Peyer's patch (tissue), 4 donors: Measurements from ENCODE around the gene DDX39B. TPM values are rescaled to one million over a fixed set of nuclear protein-coding genes. Genes with fewer than 3 reads are reported as not detected.

Experiments used
- DNase-seq, 3 donors: peaks; one replicate each; pipeline ENCODE4 v3.0.0-alpha.2; 2017 to 2019
- H3K27ac ChIP-seq, 4 donors: fragments of 200-600 bp; sonication (generic); one replicate each; pipeline ENCODE4 v1.5.1; 2016 to 2019
- H3K27me3 ChIP-seq, 2 donors: fragments of 200-600 bp; sonication (generic); one replicate each; pipeline ENCODE4 v1.5.1; 2019
- H3K36me3 ChIP-seq, 3 donors: fragments of 200-600 bp; sonication (generic); one replicate each; pipeline ENCODE4 v1.5.1; 2016 to 2019
- H3K4me1 ChIP-seq, 4 donors: fragments of 200-600 bp; sonication (generic); one replicate each; pipeline ENCODE4 v1.5.1; 2016 to 2019
- H3K4me3 ChIP-seq, 4 donors: fragments of 200-600 bp; sonication (generic); 1 replicate in 3 of 4; 2 replicates in 1 of 4; pipeline ENCODE4 v1.5.1; 2016 to 2019; ENCODE audit warnings: mild to moderate bottlenecking in 1 of 4
- H3K9me3 ChIP-seq, 4 donors: fragments of 200-600 bp; sonication (generic); one replicate each; pipeline ENCODE4 v1.5.1; 2016 to 2019; ENCODE audit warnings: mild to moderate bottlenecking in 1 of 4
- POLR2A ChIP-seq, 2 donors: fragments of 450-650 bp; IDR thresholded peaks; one replicate each; pipeline ENCODE4 v1.5.1; 2017; ENCODE audit warnings: antibody characterized with exemption in 2 of 2, mild to moderate bottlenecking in 2 of 2, moderate library complexity in 2 of 2
- total RNA-seq, 4 donors: library from RNA; depleted of rRNA; stranded (reverse); fragments of >200 nt; gene quantifications; one replicate each; pipeline ENCODE4 v1.1.0, GENCODE V29; 2016
- TF ChIP-seq, protein P1 (sequence below), 6 experiments: fragments of 450-650 bp in 4 of 6; fragments of 200-600 bp in 2 of 6; sonication (generic) in 1 of 6; IDR thresholded peaks; one replicate each; pipeline ENCODE4 v1.5.1; 2017 to 2019; ENCODE audit warnings: antibody characterized with exemption in 6 of 6, mild to moderate bottlenecking in 3 of 6, moderate library complexity in 1 of 6

Gene DDX39B
- total RNA-seq, 4 donors from 2014 or later: 161 to 1,087 (median 280) TPM

DNA sequence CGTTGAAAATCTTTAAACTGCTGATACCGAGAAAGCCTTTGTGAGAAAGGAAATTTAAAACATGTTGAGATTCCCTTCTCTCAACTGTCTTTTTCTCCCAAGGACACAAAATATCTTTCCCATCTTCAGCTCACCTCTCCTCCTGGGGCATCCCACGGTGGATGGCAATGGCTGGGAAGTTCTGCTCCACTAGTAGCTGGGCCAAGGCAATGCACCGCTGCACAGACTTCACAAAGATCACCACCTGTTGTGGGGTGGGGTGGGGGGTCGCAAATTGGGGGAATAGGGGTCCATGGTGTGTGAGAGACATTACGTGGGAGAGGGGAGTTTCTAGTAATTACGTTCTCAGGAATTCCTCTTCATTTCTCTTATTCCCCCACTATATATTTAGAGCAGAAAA, 10.6 kb downstream of the DDX39B start:
- Histone ChIP-seq H3K27ac (no peak overlapping the region), H3K4me1 (no peaks in the 10 kb centered on the region), H3K9me3 (no peaks in the 10 kb centered on the region), H3K4me3 (no peak overlapping the region), H3K27me3 (no peaks in the 10 kb centered on the region), H3K36me3 (peaks cover 0 to 70% (median 0%) of the 10 kb centered on the region in 3 donors)
- TF ChIP-seq POLR2A (IDR thresholded peaks at IDR 0.05): no peak
- TF ChIP-seq, protein P1, sequence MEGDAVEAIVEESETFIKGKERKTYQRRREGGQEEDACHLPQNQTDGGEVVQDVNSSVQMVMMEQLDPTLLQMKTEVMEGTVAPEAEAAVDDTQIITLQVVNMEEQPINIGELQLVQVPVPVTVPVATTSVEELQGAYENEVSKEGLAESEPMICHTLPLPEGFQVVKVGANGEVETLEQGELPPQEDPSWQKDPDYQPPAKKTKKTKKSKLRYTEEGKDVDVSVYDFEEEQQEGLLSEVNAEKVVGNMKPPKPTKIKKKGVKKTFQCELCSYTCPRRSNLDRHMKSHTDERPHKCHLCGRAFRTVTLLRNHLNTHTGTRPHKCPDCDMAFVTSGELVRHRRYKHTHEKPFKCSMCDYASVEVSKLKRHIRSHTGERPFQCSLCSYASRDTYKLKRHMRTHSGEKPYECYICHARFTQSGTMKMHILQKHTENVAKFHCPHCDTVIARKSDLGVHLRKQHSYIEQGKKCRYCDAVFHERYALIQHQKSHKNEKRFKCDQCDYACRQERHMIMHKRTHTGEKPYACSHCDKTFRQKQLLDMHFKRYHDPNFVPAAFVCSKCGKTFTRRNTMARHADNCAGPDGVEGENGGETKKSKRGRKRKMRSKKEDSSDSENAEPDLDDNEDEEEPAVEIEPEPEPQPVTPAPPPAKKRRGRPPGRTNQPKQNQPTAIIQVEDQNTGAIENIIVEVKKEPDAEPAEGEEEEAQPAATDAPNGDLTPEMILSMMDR (IDR thresholded peaks at IDR 0.05): no peak
- no peak for DNase-seq

DNA sequence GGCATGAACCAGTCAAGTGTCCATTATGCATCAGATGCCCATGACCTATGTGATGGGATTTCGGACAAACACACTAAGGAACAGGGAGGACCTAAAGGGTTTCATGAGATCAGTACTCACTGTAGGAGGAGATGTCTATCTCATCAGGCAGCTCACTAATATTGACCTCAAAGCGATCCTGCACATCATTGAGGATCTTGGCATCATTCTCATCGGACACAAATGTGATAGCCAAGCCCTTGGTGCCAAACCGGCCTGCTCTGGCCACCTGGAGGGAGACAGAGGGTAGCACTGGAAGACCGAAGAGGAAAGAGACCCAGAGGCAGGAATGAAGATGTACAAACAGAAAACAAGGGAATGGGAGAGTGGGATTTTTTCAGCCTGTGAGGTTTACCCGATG, 11.1 kb downstream of the DDX39B start:
- TF ChIP-seq POLR2A (IDR thresholded peaks at IDR 0.05): no peak
- TF ChIP-seq, protein P1 (IDR thresholded peaks at IDR 0.05): no peak
- no peak for DNase-seq
- Histone ChIP-seq H3K36me3 (peaks cover 0 to 65% (median 0%) of the 10 kb centered on the region in 3 donors), H3K27me3 (no peaks in the 10 kb centered on the region), H3K4me1 (no peaks in the 10 kb centered on the region), H3K27ac (no peak overlapping the region), H3K9me3 (no peaks in the 10 kb centered on the region), H3K4me3 (no peak overlapping the region)

DNA sequence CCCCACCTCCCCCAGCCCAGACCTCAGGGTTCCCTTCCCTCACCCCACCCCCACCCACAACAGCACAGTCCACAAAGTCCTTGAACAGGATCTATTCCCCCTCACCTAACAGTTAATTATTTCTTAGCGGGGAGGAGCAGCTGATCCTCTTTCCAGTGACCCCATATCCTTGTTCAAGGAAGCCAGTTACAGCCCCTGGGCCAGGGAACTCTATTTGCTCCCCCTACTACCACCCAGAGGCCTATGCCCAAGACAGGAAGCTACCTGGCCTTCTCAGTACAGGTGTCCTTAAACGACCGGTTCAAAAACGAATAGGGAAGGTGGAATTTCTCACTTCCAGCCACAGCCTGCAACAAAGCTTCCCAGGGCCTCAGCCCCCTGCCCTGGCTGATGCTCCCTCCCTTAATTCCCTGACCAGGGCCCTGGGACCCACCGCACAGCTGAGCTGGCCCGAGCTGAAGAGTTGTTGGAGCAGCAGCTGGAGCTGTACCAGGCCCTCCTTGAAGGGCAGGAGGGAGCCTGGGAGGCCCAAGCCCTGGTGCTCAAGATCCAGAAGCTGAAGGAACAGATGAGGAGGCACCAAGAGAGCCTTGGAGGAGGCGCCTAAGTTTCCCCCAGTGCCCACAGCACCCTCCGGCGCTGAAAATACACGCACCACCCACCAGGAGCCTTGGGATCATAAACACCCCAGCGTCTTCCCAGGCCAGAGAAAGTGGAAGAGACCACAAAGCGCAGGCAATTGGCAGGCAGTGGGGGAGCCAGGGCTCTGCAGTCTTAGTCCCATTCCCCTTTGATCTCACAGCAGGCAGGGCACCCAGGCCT, 12.3 kb downstream of the DDX39B start:
- TF ChIP-seq POLR2A (IDR thresholded peaks at IDR 0.05): no peak
- TF ChIP-seq, protein P1 (IDR thresholded peaks at IDR 0.05): no peak
- H3K27me3 ChIP-seq: no peaks in the 10 kb centered on the region
- H3K27ac ChIP-seq: no peak overlapping the region
- DNase-seq: no peak
- peaks cover 0 to 53% (median 0%) of the 10 kb centered on the region in 3 donors for H3K36me3 ChIP-seq
- H3K9me3 ChIP-seq: no peaks in the 10 kb centered on the region
- H3K4me1 ChIP-seq: no peaks in the 10 kb centered on the region
- H3K4me3 ChIP-seq: no peak overlapping the region

DNA sequence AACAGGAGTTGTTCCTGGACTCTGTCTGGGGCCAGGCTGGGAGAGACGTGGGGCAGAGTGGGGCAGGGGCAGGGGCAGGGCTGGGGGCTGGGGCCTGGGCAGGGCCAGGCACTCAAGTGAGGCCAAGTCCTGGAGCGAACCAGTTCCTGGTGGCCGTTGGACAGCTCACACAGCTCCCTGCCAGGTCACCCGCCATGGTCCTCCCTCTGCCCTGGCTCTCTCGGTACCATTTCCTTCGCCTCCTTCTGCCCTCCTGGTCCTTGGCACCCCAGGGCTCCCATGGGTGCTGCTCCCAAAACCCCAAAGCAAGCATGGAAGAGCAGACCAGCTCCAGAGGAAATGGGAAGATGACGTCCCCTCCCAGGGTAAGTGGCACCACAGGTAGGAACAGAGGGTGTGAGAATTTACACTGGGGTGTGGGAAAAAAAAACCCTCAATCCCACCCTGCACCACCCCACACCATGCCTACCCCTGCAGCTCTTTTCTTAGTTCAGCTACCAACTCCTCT, 12.9 kb downstream of the DDX39B start, which contains the start of gene MCCD1:
Gene MCCD1 (plus strand): TSS at position 142 of the 508 bp plus-strand sequence. CDS start 53 bp downstream, at position 195.
- Histone ChIP-seq H3K27ac (no peak within 1 kb of the TSS), H3K9me3 (no peaks in the 10 kb centered on the region), H3K27me3 (no peaks in the 10 kb centered on the region), H3K4me1 (no peaks in the 10 kb centered on the region), H3K36me3 (peaks cover 0 to 47% (median 0%) of the 10 kb centered on the region in 3 donors), H3K4me3 (no peak within 1 kb of the TSS)
- no peak for TF ChIP-seq POLR2A (IDR thresholded peaks at IDR 0.05)
- TF ChIP-seq, protein P1 (IDR thresholded peaks at IDR 0.05): no peak
- no peak for DNase-seq

DNA sequence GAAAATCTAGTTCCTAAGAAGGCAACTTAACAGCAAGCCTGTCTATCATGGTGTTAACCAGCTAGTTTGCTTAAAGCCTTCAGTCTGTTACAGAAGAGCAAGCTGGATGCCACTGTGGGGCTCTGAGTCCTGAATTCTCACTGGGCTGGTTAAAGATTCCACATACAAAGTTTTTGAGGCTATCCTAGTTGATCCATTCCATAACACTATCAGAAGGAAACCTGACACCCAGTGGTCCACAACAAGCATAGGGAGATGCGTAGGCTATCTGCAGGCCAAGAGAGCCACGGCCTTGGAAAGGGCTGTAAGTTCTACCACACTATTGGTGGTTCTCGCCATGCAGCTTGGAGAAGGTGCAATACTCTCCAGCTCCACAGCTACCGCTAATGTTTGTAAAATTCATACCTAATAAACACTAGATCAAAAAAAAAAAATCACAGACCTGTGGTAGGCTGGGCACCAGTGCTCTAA, 13.5 kb downstream of the DDX39B start:
- Histone ChIP-seq H3K27me3 (no peaks in the 10 kb centered on the region), H3K9me3 (no peaks in the 10 kb centered on the region), H3K4me3 (no peak overlapping the region), H3K4me1 (no peaks in the 10 kb centered on the region), H3K27ac (no peak overlapping the region), H3K36me3 (peaks cover 0 to 41% (median 0%) of the 10 kb centered on the region in 3 donors)
- DNase-seq: no peak
- no peak for TF ChIP-seq POLR2A (IDR thresholded peaks at IDR 0.05)
- TF ChIP-seq, protein P1 (IDR thresholded peaks at IDR 0.05): no peak
